Measurements from ENCODE around the gene RALY.

The RALY gene

DNA sequence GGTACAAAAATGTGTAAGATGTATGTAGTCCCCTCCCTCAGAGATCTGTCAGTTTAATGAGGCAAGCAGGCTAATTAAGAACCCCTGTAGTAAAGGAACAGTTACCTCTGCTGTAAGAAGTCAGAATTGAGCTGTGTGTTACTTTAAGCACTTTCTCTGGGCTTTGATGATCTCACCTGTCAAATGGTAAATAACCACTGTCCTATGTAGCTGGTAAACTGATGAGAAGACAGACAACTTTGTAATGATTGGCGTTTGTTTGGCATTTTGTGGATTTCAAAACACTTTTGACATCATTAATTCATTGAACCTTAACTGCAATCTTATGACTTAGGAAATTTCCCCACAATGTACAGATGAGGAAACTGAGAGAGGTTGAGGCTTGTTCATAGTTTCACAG lies 55.7 kb downstream of the RALY start:
- DNase-seq (ENCODE audit: low spot score) = no peak

- DNase-seq (ENCODE audit: low spot score) = no peak
These were observed 56.4 kb downstream of the RALY start for GRCh38 chr20:34049897-34050695.

DNA sequence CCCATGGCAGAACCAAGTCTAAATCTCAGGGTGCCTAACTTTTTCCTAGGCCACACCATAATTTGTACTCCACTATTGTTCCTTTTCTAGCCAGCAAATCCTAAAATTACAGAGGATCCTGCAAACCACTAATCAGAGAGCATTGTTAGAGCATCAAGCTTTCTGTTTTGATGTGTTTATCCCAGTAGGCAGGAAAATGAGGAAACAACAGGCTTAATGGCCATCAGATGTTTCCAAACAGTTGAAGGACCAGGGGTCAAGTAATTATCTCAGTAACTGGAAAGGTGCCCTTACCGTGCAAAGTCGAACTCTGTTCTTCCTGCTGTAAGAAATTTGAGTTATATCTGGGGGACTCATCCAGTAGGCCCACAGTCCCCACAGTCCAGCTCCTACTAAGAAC lies 58.7 kb downstream of the RALY start:
- no peak for DNase-seq (ENCODE audit: low spot score)

GRCh38 chr20:34055290-34055689 lies 61.6 kb downstream of the RALY start:
- DNase-seq (ENCODE audit: low spot score) = no peak

GRCh38 chr20:34058831-34059230 lies 65.1 kb downstream of the RALY start:
- DNase-seq (ENCODE audit: low spot score) = peak; percentile 40

DNA sequence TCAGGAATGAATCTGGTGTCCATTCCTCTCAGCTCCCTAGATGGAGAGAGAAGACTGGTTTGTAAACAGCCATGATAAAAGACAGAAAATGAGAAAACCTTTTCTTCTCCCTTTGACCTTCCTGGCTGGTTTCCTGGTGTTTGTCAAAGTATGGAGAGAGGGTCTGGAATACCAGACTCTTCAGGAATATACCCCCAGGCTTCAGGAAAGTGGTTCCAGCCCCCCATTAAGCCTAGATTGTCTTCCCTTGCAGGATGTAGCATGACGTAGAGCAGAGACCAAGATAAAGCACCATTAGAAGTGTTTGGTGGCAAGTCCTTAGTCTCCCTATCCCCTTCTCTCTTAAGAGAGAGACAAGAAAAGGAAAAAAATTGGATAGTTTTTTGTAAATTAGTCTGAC lies 67.3 kb downstream of the RALY start:
- DNase-seq (ENCODE audit: low spot score) = no peak

DNA sequence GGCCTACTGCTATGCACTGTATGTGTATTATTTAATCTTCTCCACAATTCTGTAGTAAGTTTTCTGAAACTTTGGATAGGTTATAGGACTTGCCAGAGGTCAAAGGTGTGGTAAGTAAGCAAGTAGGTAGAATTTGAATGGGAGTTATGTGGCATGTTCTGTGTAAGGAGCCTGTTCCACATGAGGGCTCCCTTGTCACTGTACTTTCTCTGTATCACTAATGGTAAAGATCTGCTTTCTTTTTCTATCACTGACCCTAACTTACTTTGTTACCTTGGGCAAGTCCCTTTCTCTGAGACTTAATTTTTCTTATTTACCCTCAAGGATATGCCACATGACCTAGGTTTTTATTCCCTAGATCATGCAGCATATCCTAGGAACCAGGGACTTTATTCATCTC lies 68.0 kb downstream of the RALY start:
- no peak for DNase-seq (ENCODE audit: low spot score)

- DNase-seq (ENCODE audit: low spot score) = no peak
These were observed 69.1 kb downstream of the RALY start for GRCh38 chr20:34062570-34063482.

DNA sequence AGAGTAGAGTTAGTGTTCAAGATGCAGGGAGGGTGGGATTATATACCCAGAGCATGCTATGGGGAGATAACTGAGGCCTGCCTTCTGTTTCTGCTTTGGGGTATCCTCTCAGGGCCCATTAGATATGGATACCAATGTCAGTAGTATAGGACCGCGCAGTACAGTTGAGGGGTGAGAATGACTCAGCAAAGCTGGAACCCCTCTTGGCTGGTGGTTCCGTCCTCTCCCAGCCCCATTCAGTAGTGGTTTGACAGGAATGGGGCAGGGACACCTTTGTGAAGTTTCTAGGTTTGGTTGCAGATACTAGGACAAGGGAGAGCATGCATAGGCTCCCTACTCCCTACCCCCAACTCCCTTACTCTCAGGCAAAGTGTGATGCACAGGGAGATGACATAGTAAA lies 70.6 kb downstream of the RALY start:
- no peak for DNase-seq (ENCODE audit: low spot score)

DNA sequence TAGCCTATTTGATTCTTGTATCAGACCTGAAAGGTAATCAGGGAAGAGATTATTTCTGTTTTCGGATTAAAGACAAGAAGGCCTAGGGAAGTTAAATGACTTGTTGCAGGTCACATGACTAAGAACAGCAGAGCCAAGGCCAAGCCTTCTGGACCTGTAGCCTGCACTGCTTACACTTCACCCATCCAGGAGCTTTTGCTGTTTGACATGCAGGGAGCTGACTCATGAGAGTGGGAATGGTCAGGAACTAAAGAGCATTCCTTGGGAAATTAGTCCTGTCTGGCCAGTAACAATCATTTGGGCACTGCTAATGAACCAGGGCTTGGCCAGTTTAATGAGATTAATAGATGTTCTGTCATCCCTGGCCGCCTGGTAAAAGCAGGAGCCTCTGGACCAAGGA lies 71.5 kb downstream of the RALY start:
- DNase-seq (ENCODE audit: low spot score) = no peak

DNA sequence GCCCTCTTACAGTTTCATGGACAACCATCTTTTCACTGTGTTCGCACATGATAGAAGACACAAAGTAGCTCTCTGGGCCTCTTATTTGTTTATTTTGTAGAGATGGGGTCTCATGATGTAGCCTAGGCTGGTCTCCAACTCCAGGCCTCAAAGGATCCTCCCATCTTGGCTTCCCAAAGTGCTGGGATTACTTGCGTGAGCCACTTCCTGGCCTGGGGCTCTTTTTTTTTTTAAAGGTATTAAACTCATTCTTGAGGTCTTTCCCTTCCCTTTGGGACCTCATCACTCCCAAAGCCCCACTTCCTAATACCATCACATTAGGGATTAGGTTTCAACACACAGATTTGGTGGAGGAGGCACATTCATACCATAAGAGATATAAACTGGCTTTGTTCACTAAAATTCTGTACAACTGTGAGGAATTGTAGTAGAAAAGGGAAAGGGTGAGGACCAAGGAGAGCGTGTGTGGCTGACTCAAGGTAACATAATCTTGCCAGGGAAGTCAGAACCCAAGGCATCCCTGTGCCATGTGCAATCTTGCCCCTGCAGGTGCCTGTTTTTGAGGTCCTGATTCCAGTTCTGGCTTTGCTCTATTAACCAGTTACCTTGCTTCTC lies 72.9 kb downstream of the RALY start:
- DNase-seq (ENCODE audit: low spot score) = no peak

GRCh38 chr20:34068001-34068400 lies 74.3 kb downstream of the RALY start:
- DNase-seq (ENCODE audit: low spot score) = no peak

- peak; percentile 40 for DNase-seq (ENCODE audit: low spot score)
These were observed 75.8 kb downstream of the RALY start for GRCh38 chr20:34069341-34070078.

GRCh38 chr20:34070079-34070439 lies 76.3 kb downstream of the RALY start:
- no peak for DNase-seq (ENCODE audit: low spot score)

GRCh38 chr20:34070859-34071258 lies 77.1 kb downstream of the RALY start:
- no peak for DNase-seq (ENCODE audit: low spot score)

DNA sequence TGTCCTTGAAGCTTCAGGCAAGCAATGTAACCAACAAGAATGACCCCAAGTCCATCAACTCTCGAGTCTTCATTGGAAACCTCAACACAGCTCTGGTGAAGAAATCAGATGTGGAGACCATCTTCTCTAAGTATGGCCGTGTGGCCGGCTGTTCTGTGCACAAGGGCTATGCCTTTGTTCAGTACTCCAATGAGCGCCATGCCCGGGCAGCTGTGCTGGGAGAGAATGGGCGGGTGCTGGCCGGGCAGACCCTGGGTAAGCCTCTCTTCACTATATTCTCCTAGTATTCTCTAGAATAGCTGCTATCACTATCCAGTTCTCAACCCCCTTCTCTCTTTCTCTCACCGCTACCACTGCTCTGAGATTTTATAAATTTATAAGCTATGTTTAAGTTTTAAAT lies 78.4 kb downstream of the RALY start:
- no peak for DNase-seq (ENCODE audit: low spot score)

DNA sequence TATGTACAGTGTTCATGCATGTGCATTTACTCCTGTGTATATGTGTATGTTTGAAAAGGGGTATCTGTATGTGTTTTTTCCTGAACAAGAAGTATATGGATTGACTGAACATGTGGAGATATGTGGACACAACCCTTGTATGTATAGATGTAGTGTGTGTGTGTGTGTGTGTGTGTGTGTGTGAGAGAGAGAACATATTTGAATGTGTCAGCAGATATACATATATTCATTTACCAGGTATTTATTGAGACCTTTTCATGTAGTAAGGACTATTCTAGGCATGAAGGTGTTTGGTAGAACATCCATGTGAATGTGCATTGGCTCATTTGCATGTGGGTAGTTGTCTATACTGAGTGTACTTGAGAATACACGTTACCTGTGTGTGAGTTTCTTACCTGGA lies 79.1 kb downstream of the RALY start:
- DNase-seq (ENCODE audit: low spot score) = no peak

DNA sequence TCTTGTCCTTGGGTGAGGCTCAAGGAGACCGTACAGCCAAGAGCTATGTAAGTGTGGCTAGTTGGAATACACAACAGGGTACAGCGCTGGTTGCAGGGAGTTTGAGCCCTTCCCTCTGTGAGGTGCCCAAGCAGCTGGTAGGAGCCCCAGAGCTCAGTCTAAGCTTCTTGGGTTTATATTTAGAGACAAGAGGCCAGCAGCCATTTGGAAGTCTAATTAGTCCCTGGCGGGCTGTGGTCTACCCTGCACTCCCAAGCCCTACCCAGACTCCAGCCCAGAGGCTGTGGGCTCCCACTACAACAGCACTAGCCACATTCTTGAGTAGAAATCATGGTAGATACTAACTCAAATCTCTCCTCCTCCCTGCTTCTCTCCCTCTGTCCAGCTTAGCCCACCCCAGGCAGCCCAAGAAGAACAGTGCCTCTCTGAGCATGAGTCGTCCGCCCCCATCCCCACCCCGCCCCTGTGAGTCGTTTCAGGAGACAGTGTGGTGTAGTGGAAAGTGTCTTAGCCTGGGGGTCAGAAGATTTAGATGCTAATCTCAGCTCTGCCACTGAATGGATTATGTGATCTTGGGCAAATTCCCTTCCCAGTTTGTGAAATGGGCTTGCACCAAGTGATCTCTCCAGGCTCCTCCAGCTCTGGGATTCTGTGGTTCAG lies 80.5 kb downstream of the RALY start:
- no peak for DNase-seq (ENCODE audit: low spot score)

DNA sequence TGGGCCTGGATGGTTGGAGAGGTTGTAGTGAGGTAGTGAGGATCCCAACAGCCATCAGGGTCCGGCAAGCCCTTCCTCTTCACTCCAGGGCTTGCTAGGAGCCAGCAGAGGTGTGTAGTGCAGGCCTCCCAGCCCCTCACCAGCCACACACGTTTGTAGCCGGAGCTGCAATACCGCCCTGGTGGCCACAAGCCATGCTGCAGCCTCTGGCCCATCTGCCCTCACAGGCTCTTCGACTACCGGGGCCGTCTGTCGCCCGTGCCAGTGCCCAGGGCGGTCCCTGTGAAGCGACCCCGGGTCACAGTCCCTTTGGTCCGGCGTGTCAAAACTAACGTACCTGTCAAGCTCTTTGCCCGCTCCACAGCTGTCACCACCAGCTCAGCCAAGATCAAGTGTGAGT lies 81.9 kb downstream of the RALY start:
- DNase-seq (ENCODE audit: low spot score) = no peak

GRCh38 chr20:34076952-34077351 lies 83.2 kb downstream of the RALY start:
- DNase-seq (ENCODE audit: low spot score) = no peak

- no peak for DNase-seq (ENCODE audit: low spot score)
These were observed 84.8 kb downstream of the RALY start for GRCh38 chr20:34078540-34078939.

DNA sequence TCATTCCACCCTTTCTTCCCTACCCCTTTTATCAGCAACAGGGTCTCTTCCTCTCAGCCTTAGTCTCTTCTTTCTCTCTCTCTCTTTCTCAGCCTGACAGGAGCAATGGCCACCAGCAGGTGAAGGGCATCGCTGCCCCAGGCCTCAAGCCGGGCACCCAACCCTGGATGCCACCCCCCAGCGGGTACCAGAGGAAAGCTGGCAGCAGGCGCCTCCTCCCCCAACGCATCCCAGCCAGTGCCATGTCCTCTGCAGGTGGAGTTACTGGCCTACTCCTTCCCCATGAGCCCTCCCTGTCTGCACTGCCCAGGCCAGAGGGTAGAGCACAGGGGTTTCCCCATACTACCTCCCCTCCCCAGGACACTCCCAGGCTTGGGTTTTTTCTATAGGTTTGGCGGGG lies 86.1 kb downstream of the RALY start:
- DNase-seq (ENCODE audit: low spot score) = no peak

Data from germinal center (tissue), 1 donor.